ENCODE results near the gene ERFE. TPM values are rescaled to one million over a fixed set of nuclear protein-coding genes. Genes with fewer than 3 reads are reported as not detected.

The ERFE gene
- total and polyA plus RNA-seq, 2 donors (not counting 1 experiment from before 2014, with no cell fraction given) = 0.17 TPM; not detected in 1

GRCh38 chr2:238151628-238152235 lies 7.0 kb upstream of the ERFE start:
- ATAC-seq (ENCODE audit: low read depth) = no peak
- intact Hi-C loops (cut with micrococcal nuclease) = no loop called here

More at GRCh38 chr2:238151628-238152235, 7.0 kb upstream of the ERFE start:
- Histone ChIP-seq H4K20me1 (ENCODE audit: control insufficient read depth, insufficient read depth, low read length, poor library complexity, severe bottlenecking) (no peaks in the 10 kb centered on the region), H3K9me3 (ENCODE audit: control extremely low read depth in 1 of 3, control insufficient read depth in 2 of 3, insufficient read depth in 1 of 3, low read length in 2 of 3) (peaks cover 0 to 10% (median 0%) of the 10 kb centered on the region in 3 donors), H3K4me1 (ENCODE audit: control insufficient read depth in 2 of 2, insufficient read depth in 2 of 2, low read length in 2 of 2) (no peaks in the 10 kb centered on the region), H3K4me2 (replicated peaks; ENCODE audit: low read depth, low read length, poor library complexity, severe bottlenecking) (no peak overlapping the region), H3K4me3 (ENCODE audit: control extremely low read depth in 1 of 5, extremely low read depth in 1 of 5, insufficient read depth in 1 of 5, low read depth in 2 of 5, low read length in 4 of 5) (no peak overlapping the region), H3K27ac (ENCODE audit: low read length in 2 of 2) (no peak overlapping the region), H3K79me2 (ENCODE audit: control insufficient read depth, insufficient read depth, low read length) (no peaks in the 10 kb centered on the region), H3K36me3 (replicated peaks in 1 of 2; ENCODE audit: control extremely low read depth in 1 of 2, control insufficient read depth in 1 of 2, extremely low read depth in 1 of 2, insufficient read depth in 2 of 2, low read length in 1 of 2) (no peaks in the 10 kb centered on the region), H2AFZ (ENCODE audit: insufficient read depth, low read depth, low read length, poor library complexity, severe bottlenecking) (no peak overlapping the region), H3K27me3 (replicated peaks in 1 of 4; ENCODE audit: control extremely low read depth in 1 of 4, control insufficient read depth in 3 of 4, insufficient read depth in 4 of 4, low read length in 3 of 4) (no peaks in the 10 kb centered on the region), H3K9ac (ENCODE audit: low read length) (no peak overlapping the region)
- Mint-ChIP-seq H3K4me1 (no peaks in the 10 kb centered on the region), H3K27me3 (no peaks in the 10 kb centered on the region), H3K4me3 (no peak overlapping the region), H3K27ac (no peak overlapping the region), H3K9me3 (ENCODE audit: insufficient read depth) (no peaks in the 10 kb centered on the region)
- 92% methylated on average over 12 of the region's 16 CpGs for whole genome bisulfite sequencing (ENCODE audit: insufficient coverage)
- no peak for DNase-seq
- TF ChIP-seq EZH2 (IDR thresholded peaks at IDR 0.05; ENCODE audit: borderline replicate concordance, insufficient read depth, low read depth, low read length, poor library complexity, severe bottlenecking) = no peak
- TF ChIP-seq CTCF (IDR thresholded peaks at IDR 0.05) = no peak
- ChIA-PET CTCF (interaction anchor here (1.9 kb wide), 1 partner anchor 9 kb away, joined by 4 read pairs; no protein-coding TSS in a partner anchor), POLR2A (interaction anchor here (0.6 kb wide), 1 partner anchor 9 kb away, joined by 4 read pairs; no protein-coding TSS in a partner anchor)

Data from B cell (primary cell).